Panc1 (cell line): ENCODE results near the gene SH3BGR. TPM values are rescaled to one million over a fixed set of nuclear protein-coding genes. Genes with fewer than 3 reads are reported as not detected.

Experiments
- ATAC-seq: fragments of 200-7000 bp; cut with Tn5 transposase; 2 replicates; pipeline ENCODE4 v1.9.1; 2020; ENCODE audit warnings: mild to moderate bottlenecking, moderate library complexity
- BruUV-seq: library from RNA; stranded (reverse); fragments of 400-500 nt; replicated peaks from 2 replicates; lab custom pipeline; 2021; lab: Mats Ljungman, UMichigan
- CTCF ChIA-PET: fragments of 300-600 bp; sonication (Branson Sonifier 250); formaldehyde crosslinking; loops from one replicate; lab custom pipeline; 2022; ENCODE audit warnings: antibody characterized with exemption; lab: Charles Lee
- POLR2A ChIA-PET: fragments of 300-600 bp; sonication (Branson Sonifier 250); formaldehyde crosslinking; loops from one replicate; lab custom pipeline; 2022; ENCODE audit warnings: antibody characterized with exemption; lab: Charles Lee
- DNase-seq: peaks from one replicate; pipeline ENCODE4 v3.0.0-alpha.2; 2010; ENCODE audit warnings: low read depth, low spot score
- H3K27ac ChIP-seq: 2 replicates; pipeline ENCODE4 v1.5.1; 2011; ENCODE audit warnings: mild to moderate bottlenecking, low read length, inconsistent platforms
- H3K27me3 ChIP-seq: fragments of 200-500 bp; sonication (Bioruptor generic); 2 replicates; pipeline ENCODE4 v1.6.0; 2014; ENCODE audit warnings: low read length, inconsistent platforms; ENCODE audit not compliant: control insufficient read depth, insufficient read depth
- H3K36me3 ChIP-seq: fragments of 200-500 bp; sonication (Bioruptor generic); 2 replicates; pipeline ENCODE4 v1.5.1; 2014; ENCODE audit warnings: inconsistent platforms, mild to moderate bottlenecking, low read length, moderate library complexity; ENCODE audit not compliant: control insufficient read depth, insufficient read depth
- H3K4me1 ChIP-seq: 2 replicates; pipeline ENCODE4 v1.5.1; 2011; ENCODE audit warnings: inconsistent platforms, mild to moderate bottlenecking, low read length, moderate library complexity; ENCODE audit not compliant: control insufficient read depth, insufficient read depth
- H3K4me3 ChIP-seq, 2 experiments: 2 replicates each; pipeline ENCODE4 v1.5.1; 2011 to 2012; ENCODE audit warnings: low read depth in 2 of 2, low read length in 2 of 2, mild to moderate bottlenecking in 2 of 2, inconsistent platforms in 1 of 2, moderate library complexity in 1 of 2
- H3K9me3 ChIP-seq: fragments of 200-500 bp; sonication (Bioruptor generic); 2 replicates; pipeline ENCODE4 v1.5.1; 2014; ENCODE audit warnings: low read depth, mild to moderate bottlenecking, inconsistent platforms, low read length, moderate library complexity; ENCODE audit not compliant: control insufficient read depth, insufficient read depth
- CTCF ChIP-seq: fragments of 450-650 bp; IDR thresholded peaks from 2 replicates; pipeline ENCODE4 v1.5.1; 2017; ENCODE audit warnings: mild to moderate bottlenecking
- POLR2AphosphoS5 ChIP-seq: IDR thresholded peaks from 2 replicates; pipeline ENCODE4 v1.6.1; 2012; ENCODE audit warnings: mild to moderate bottlenecking, low read depth, low read length, moderate library complexity
- REST ChIP-seq, 2 experiments: IDR thresholded peaks; 2 replicates each; pipeline ENCODE4 v1.6.1; 2011 to 2012; ENCODE audit warnings: low read depth in 2 of 2, control low read depth in 1 of 2, low read length in 1 of 2, mild to moderate bottlenecking in 1 of 2, moderate library complexity in 1 of 2; ENCODE audit not compliant: insufficient read depth in 1 of 2
- SIN3A ChIP-seq: IDR thresholded peaks from 2 replicates; pipeline ENCODE4 v1.6.1; 2012; ENCODE audit warnings: low read depth, mild to moderate bottlenecking, low read length, moderate library complexity, borderline replicate concordance; ENCODE audit not compliant: insufficient read depth
- TCF7L2 ChIP-seq: IDR thresholded peaks from 2 replicates; pipeline ENCODE4 v1.6.1; 2011; ENCODE audit warnings: mild to moderate bottlenecking, low read depth, low read length, inconsistent platforms
- in situ Hi-C: cut with HindIII; loops from 2 replicates; pipeline ENCODE4 v1.10.0; 2016; ENCODE audit warnings: low sequenced_read_pairs, low pct_unique_long_range_greater_than_20kb
- intact Hi-C: fragments of 100-400 bp; cut with micrococcal nuclease; formaldehyde crosslinking; loops from one replicate; pipeline ENCODE4 v1.10.0; 2022; ENCODE audit not compliant: unreplicated experiment
- total RNA-seq: library from RNA; stranded (reverse); gene quantifications from one replicate; pipeline ENCODE4 v1.2.1, GENCODE V29; 2021; ENCODE audit not compliant: unreplicated experiment

The SH3BGR gene
- total RNA-seq, 1 experiment from 2014 or later, result 1.7 TPM

- in situ Hi-C loops, result no loop called here
- TF ChIP-seq SIN3A (no peak), POLR2AphosphoS5 (no peak), REST (IDR thresholded peaks at IDR 0.05; ENCODE audit: insufficient read depth in 1 of 2, low read depth in 2 of 2, low read length in 1 of 2) (no peak), TCF7L2 (no peak), CTCF (no peak)
- intact Hi-C loops, result no loop called here
- ATAC-seq (no peak), DNase-seq (no peak)
- no peaks in the 10 kb centered on the region for H3K36me3 ChIP-seq
- ChIA-PET CTCF (no interaction called here), POLR2A (no interaction called here)
- no peaks in the 10 kb centered on the region for H3K27me3 ChIP-seq
- no peak overlapping the region for H3K27ac ChIP-seq
- H3K4me3 ChIP-seq, result no peak overlapping the region
- H3K9me3 ChIP-seq, result no peaks in the 10 kb centered on the region
- BruUV-seq, result no TSS peak
- H3K4me1 ChIP-seq, result no peaks in the 10 kb centered on the region
Observed at GRCh38 chr21:39466584-39466983, 14.8 kb downstream of the SH3BGR start.

- ATAC-seq, result no peak
- Histone ChIP-seq H3K4me1 (no peaks in the 10 kb centered on the region), H3K27ac (no peak overlapping the region), H3K27me3 (no peaks in the 10 kb centered on the region), H3K4me3 (no peak overlapping the region), H3K36me3 (no peaks in the 10 kb centered on the region), H3K9me3 (no peaks in the 10 kb centered on the region)
- ChIA-PET POLR2A (no interaction called here), CTCF (no interaction called here)
- in situ Hi-C loops (no loop called here), intact Hi-C loops (no loop called here)
- DNase-seq, result no peak
- TF ChIP-seq CTCF (no peak), REST (IDR thresholded peaks at IDR 0.05; ENCODE audit: insufficient read depth in 1 of 2, low read depth in 2 of 2, low read length in 1 of 2) (no peak), TCF7L2 (no peak), SIN3A (no peak), POLR2AphosphoS5 (no peak)
- BruUV-seq, result no TSS peak
Observed at GRCh38 chr21:39467746-39468145, 16.0 kb downstream of the SH3BGR start.
